HK-2 (cell line): ENCODE results near the gene NQO2.
A peak's percentile ranks its signal among the peaks of the same experiment; 100 is the strongest.
"Not testable (repeated sequence)": the region's sequence is repeated elsewhere in the genome, so short reads cannot be mapped to it uniquely, and the experiment has no call there.

ENCODE experiments used
- DNase-seq: peaks from one replicate; pipeline ENCODE4 v3.0.0-alpha.2; 2018; ENCODE audit not compliant: unreplicated experiment

Gene NQO2

GRCh38 chr6:3013901-3014674 is 14.4 kb downstream of the NQO2 start:
- no peak for DNase-seq

GRCh38 chr6:3014675-3015066 is 15.0 kb downstream of the NQO2 start:
- no peak for DNase-seq

DNA sequence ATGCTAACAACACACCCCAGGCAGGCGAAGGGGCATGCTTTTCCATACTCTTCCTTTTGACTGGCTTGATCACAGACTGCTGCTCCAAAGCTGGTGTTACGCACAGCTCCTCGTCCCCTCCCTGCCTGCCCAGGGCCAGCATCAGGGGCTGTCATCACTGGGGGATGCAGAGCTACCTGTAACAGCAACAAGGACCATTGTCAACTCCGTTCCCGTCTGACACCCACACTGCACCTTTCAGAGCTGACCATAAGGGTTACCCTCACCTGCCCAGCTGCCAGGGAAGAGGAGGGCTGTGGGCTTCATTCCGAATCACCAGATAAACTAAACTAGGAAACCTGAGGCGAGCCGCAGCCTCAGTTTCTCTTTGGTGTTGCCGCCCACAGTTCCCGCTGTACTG is 15.4 kb downstream of the NQO2 start:
- DNase-seq: no peak

- no peak for DNase-seq
Measured at GRCh38 chr6:3016473-3017280, 17.0 kb downstream of the NQO2 start.

DNA sequence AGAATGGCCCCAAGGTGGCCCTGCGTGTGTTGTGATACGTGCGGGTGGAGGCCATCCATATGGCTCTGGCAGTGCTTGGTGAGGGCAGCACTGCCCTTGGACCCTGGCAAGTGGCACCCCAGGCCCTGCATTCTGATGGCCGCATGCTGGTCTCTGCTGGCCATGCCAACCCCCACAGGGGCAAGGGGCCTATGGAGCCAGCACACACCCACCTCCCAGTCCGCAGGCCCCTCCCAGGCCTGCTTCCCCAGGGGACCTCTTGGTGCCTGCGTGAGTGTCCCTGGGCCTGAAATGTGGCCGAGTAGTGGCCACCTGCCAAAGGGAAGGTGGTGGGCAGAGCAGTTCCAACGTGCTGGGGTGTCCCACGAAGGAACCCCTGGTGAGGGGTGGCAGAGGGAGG is 17.6 kb downstream of the NQO2 start:
- no peak for DNase-seq

GRCh38 chr6:3019065-3019464 is 19.4 kb downstream of the NQO2 start:
- no peak for DNase-seq

DNA sequence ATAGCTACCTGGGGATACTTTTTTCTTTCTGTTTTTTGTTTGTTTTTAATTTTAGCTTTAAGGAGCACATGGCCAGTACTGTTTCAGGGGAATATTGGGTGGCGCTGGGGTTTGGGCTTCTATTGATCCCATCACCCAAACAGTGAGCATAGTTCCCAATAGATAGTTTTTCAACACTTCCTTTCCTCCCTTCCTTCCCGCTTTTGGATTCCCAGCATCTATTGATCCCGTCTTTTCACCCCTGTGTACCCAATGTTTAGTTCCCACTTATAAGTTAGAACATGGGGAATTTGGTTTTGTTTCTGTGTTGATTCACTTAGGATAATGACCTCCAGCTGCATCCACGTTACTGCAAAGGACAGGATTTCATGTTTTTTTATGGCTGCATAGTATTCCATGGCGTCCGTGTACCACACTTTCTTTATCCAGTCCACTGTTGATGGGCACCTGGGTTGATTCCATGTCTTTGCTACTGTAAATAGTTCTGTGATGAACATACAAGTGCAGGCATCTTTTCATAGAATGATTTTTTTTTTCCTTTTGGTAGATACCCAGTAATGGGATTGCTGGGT is 20.1 kb downstream of the NQO2 start:
- DNase-seq: no peak

DNA sequence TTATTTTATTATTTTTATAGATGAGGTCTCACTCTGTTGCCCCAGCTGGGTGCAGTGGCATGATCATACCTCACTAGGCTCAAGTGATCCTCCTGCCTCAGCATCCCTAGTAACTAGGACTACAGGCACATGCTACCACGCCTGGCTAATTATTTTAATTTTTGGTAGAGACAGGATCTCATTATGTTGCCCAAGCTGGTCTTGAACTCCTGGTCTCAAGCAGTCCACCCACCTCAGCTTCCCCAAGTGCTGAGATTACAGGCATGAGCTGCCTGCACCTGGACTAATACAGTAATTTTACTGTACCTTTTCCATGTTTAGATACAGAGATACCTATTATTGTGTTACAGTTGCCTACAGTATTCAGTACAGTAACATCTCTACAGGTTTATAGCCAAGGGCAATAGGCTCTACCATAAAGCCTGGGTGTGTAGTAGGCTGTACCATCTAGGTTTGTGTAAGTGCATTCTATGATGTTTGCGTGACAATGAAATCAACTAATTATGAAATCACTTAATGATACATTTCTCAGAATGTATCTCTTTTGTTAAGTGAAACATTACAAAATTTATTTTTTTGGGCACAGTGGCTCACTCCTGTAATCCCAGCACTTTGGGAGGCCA is 21.4 kb downstream of the NQO2 start:
- DNase-seq: not testable (repeated sequence)

- no peak for DNase-seq
Measured at GRCh38 chr6:3022765-3023662, 23.3 kb downstream of the NQO2 start.

DNA sequence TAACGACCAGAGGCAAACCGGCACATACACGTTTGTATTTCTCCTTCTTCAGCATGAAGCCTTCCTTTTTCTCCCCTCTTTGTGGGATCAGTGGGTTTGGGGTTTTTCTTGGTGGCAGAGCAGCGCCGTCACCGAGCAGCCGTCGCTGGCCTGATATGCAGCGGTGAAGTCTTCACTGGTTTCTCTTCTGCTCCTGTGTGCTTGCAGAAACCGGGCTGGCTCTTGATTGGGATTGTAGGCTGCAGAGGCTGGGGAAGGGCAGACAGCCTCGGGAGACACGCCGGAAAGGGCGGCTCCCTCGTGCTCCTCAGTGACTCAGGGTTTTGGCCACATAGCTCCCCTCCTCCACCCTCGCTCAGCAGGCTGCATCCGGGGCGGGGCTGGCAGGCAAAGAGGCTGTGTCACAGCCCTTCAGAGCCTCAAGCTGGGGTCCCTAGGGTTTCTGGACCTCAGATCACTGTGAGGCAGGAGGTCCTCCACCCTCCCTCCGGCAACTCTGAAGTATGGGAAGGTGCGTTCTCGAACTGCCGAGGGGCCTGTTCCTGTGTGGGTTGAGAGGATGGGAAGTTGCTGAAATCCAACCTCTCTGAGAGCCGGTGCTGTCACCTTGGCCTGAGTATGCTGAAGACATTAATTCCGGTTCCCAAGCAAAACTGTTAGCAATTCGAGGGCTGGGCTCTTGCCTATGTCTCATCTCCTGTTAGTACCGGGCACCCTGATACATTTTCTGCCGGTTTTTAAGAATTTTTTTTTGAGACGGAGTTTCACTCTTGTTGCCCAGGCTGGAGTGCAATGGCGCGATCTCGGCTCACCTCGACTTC is 24.2 kb downstream of the NQO2 start:
- DNase-seq: peak; percentile 70

DNA sequence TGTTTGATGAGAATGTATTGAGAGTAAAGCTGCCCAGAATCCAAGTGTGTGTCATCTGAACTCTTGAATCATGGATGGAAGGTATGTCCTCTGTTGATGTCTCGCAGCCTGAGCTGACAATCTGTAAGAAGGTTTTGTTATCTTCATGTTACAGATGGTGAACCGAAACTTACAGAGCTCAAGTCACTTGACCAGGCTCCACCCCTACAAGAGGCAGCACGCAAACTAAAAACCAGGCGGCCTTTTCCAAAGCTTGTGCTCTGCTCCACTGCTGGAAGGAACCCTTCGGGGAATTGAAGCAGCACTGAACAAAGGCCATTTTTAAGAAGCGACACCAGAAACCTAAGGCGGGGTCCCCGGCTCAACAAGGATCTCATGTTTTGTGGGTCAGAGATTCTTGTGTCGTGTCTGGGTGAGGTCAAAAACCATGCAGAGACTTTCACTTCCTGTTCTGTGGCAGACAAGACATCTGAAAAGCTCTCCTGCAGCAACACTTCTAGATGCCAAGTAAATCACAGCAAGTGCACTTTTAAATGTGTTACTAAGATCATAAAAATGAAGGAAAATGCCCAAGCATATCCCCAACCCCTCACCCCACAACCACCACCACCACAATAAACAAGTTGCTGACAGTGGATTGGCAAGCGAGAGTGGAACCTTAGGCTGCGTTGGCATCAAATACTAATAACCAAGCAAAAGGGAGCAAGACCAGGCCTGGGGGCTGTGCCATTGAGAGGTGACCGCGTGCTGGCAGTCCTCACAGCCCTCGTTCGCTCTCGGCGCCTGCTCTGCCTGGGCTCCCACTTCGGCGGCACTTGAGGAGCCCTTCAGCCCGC is 27.3 kb downstream of the NQO2 start:
- DNase-seq: no peak

DNA sequence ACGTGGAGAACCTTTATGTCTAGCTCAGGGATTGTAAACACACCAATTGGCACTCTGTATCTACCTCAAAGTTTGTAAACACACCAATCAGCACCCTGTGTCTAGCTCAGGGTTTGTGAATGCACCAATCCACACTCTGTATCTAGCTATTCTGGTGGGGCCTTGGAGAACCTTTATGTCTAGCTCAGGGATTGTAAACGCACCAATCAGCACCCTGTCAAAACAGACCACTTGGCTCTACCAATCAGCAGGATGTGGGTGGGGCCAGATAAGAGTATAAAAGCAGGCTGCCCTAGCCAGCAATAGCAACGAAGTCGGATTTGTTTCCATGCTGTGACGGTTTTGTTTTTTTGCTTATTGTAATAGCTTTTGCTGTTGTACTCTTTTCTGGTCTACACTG is 28.5 kb downstream of the NQO2 start:
- DNase-seq: not testable (repeated sequence)

DNA sequence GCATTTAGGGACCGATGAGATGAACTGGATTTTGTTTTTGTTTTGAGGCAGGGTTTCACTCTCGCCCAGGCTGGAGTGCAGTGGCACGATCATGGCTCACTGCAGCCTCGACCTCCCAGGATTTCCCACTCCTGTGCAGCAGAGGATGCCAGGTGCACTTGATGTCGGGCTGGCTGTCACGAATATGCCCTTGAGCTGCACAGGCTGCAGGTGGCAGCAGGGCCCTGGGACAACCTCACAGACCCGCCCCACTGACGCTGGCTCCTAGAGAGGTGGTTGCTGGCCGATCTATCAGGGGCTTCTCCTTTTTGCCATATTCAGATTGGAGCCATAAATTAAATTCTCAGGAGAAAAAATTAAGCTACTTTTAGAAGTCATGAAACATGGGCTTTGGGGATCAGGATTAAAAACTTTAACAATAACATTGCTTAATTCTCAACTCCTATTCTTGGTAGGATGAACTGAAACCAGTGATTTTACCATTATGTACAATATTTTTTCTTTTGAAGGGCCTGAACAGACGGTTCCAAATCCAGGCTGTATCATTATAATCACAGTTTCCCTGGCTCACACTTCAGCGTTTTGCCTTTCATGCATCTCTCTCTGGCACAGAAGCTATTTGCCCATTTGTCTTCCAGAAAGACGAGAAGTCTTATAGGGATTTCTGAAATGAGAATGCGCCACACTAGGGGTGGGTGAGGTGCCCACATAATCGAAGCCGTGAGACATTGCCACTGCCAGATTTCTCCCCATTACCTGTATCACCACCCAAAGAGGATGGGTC is 32.4 kb downstream of the NQO2 start:
- DNase-seq: no peak

GRCh38 chr6:3032986-3033385 is 33.3 kb downstream of the NQO2 start:
- no peak for DNase-seq

GRCh38 chr6:3033652-3034051 is 34.0 kb downstream of the NQO2 start:
- no peak for DNase-seq

GRCh38 chr6:3035397-3035796 is 35.7 kb downstream of the NQO2 start:
- DNase-seq: no peak

- no peak for DNase-seq
Measured at GRCh38 chr6:3036861-3037637, 37.4 kb downstream of the NQO2 start.
